Measurements from ENCODE around the gene MT1X. TPM values are rescaled to one million over a fixed set of nuclear protein-coding genes. Genes with fewer than 3 reads are reported as not detected.

The MT1X gene
- total RNA-seq, 1 experiment from 2014 or later: 328 TPM

DNA sequence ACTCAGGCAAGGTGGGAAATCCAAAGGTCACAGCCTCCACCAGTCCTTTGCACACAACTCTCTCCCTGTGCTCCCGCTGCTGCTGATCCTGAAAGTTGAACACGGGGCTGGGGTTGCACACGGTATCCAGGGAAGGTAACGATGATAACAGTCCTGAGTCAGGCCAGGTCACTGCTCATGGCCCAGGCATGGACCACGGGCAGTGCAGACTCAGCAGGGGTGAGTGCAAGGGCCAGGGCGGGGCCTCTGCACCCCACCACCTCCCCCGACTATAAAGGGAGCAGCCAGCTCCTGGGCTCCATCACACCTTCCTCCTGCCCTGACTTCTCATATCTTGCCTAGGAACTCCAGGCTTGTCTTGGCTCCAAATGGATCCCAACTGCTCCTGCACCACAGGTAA, 30.7 kb upstream of the MT1X start, which contains the start of gene MT1B:
MT1B (plus strand) TSS at position 301 of the 400 bp plus-strand sequence; CDS start at position 369, 68 bp downstream.
- H3K36me3 Mint-ChIP-seq: no peaks in the 10 kb centered on the region
- H3K9me3 Mint-ChIP-seq: no peaks in the 10 kb centered on the region
- peaks cover 91% of the 10 kb centered on the region for H3K27me3 Mint-ChIP-seq (ENCODE audit: low read depth)
- H3K4me3 Mint-ChIP-seq: no peak within 1 kb of the TSS
- TF ChIP-seq, protein P1, sequence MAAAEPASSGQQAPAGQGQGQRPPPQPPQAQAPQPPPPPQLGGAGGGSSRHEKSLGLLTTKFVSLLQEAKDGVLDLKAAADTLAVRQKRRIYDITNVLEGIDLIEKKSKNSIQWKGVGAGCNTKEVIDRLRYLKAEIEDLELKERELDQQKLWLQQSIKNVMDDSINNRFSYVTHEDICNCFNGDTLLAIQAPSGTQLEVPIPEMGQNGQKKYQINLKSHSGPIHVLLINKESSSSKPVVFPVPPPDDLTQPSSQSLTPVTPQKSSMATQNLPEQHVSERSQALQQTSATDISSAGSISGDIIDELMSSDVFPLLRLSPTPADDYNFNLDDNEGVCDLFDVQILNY (CRISPR knock-in tag; IDR thresholded peaks at IDR 0.05): no peak
- TF ChIP-seq ZNF512 (CRISPR knock-in tag; IDR thresholded peaks at IDR 0.05; ENCODE audit: borderline replicate concordance) (no peak), ZNF121 (CRISPR knock-in tag; IDR thresholded peaks at IDR 0.05) (no peak)
- TF ChIP-seq, protein P2, sequence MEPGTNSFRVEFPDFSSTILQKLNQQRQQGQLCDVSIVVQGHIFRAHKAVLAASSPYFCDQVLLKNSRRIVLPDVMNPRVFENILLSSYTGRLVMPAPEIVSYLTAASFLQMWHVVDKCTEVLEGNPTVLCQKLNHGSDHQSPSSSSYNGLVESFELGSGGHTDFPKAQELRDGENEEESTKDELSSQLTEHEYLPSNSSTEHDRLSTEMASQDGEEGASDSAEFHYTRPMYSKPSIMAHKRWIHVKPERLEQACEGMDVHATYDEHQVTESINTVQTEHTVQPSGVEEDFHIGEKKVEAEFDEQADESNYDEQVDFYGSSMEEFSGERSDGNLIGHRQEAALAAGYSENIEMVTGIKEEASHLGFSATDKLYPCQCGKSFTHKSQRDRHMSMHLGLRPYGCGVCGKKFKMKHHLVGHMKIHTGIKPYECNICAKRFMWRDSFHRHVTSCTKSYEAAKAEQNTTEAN (CRISPR knock-in tag; IDR thresholded peaks at IDR 0.05): no peak
- ChIA-PET POLR2A (no interaction called here), CTCF (interaction anchor here (1.6 kb wide), 1 partner anchor 8 kb away, joined by 3 read pairs; no protein-coding TSS in a partner anchor)
- 0 out of 2 replicates have a peak, but pooled peaks cover 5% of the 10 kb centered on the region for H3K4me1 Mint-ChIP-seq
- DNase-seq (ENCODE audit: low spot score) (no peak), ATAC-seq (no peak)
- H3K27ac Mint-ChIP-seq: no peak within 1 kb of the TSS

DNA sequence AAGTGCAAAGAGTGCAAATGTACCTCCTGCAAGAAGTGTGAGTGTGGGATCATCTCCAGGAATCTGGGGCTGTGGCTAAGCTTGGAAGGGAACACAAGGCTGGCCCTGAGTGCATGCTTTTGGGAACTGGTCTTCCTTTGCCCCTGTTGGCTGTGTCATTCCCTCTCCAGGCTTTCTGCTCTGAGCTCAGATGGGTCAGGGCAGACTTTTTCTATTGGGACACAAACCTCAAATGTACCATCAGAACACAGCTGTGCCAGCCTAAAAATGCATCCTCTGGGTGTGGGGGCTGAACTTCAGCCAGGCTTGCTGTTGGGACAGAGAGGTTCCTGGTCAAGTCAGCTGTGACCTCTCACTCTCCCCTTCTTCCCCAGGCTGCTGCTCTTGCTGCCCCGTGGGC, 29.7 kb upstream of the MT1X start:
- ChIA-PET POLR2A (no interaction called here), CTCF (interaction anchor here (1.1 to 1.6 kb wide), 5 partner anchors 9 to 17 kb away, joined by 3 read pairs; partner anchors contain the start of genes MT1G and MT1H)
- H3K36me3 Mint-ChIP-seq: no peaks in the 10 kb centered on the region
- H3K27ac Mint-ChIP-seq: no peak overlapping the region
- TF ChIP-seq HMGXB4 (CRISPR knock-in tag; IDR thresholded peaks at IDR 0.05): no peak
- TF ChIP-seq, protein P3, sequence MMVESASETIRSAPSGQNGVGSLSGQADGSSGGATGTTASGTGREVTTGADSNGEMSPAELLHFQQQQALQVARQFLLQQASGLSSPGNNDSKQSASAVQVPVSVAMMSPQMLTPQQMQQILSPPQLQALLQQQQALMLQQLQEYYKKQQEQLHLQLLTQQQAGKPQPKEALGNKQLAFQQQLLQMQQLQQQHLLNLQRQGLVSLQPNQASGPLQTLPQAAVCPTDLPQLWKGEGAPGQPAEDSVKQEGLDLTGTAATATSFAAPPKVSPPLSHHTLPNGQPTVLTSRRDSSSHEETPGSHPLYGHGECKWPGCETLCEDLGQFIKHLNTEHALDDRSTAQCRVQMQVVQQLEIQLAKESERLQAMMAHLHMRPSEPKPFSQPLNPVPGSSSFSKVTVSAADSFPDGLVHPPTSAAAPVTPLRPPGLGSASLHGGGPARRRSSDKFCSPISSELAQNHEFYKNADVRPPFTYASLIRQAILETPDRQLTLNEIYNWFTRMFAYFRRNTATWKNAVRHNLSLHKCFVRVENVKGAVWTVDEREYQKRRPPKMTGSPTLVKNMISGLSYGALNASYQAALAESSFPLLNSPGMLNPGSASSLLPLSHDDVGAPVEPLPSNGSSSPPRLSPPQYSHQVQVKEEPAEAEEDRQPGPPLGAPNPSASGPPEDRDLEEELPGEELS (CRISPR knock-in tag; IDR thresholded peaks at IDR 0.05): no peak
- no peak for TF ChIP-seq PRRX2 (CRISPR knock-in tag; IDR thresholded peaks at IDR 0.05)
- TF ChIP-seq ZNF512 (CRISPR knock-in tag; IDR thresholded peaks at IDR 0.05; ENCODE audit: borderline replicate concordance): no peak
- TF ChIP-seq, protein P4, sequence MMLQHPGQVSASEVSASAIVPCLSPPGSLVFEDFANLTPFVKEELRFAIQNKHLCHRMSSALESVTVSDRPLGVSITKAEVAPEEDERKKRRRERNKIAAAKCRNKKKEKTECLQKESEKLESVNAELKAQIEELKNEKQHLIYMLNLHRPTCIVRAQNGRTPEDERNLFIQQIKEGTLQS (CRISPR knock-in tag; conservative IDR thresholded peaks at IDR 0.05): no peak
- TF ChIP-seq, protein P5, sequence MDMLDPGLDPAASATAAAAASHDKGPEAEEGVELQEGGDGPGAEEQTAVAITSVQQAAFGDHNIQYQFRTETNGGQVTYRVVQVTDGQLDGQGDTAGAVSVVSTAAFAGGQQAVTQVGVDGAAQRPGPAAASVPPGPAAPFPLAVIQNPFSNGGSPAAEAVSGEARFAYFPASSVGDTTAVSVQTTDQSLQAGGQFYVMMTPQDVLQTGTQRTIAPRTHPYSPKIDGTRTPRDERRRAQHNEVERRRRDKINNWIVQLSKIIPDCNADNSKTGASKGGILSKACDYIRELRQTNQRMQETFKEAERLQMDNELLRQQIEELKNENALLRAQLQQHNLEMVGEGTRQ (CRISPR knock-in tag; IDR thresholded peaks at IDR 0.05): no peak
- no peak for TF ChIP-seq ZNF423 (CRISPR knock-in tag; IDR thresholded peaks at IDR 0.05)
- TF ChIP-seq SP1 (CRISPR knock-in tag; conservative IDR thresholded peaks at IDR 0.05): no peak
- no peak for TF ChIP-seq ZNF138 (CRISPR knock-in tag; conservative IDR thresholded peaks at IDR 0.05)
- peaks cover 4% of the 10 kb centered on the region for H3K4me1 Mint-ChIP-seq
- no peak for ATAC-seq
- no peak overlapping the region for H3K4me3 Mint-ChIP-seq
- H3K27me3 Mint-ChIP-seq (ENCODE audit: low read depth): peaks cover 87% of the 10 kb centered on the region
- H3K9me3 Mint-ChIP-seq: no peaks in the 10 kb centered on the region
- DNase-seq (ENCODE audit: low spot score): no peak
